Muscle of arm (tissue), 12 donors: ENCODE measurements around the gene LRCOL1. TPM values are rescaled to one million over a fixed set of nuclear protein-coding genes. Genes with fewer than 3 reads are reported as not detected.

Experiments used
- DNase-seq: peaks from one replicate; pipeline ENCODE4 v3.0.0-alpha.2; 2013
- polyA plus RNA-seq, 12 donors: library from polyadenylated mRNA; unstranded; fragments of 120-200 nt; gene quantifications; one replicate each; pipeline ENCODE4 v1.2.1, GENCODE V29; 2013; ENCODE audit not compliant: insufficient read length in 12 of 12

Gene LRCOL1
- polyA plus RNA-seq, 12 donors = 0.24 to 0.52 (median 0.42) TPM; not detected in 5

DNA sequence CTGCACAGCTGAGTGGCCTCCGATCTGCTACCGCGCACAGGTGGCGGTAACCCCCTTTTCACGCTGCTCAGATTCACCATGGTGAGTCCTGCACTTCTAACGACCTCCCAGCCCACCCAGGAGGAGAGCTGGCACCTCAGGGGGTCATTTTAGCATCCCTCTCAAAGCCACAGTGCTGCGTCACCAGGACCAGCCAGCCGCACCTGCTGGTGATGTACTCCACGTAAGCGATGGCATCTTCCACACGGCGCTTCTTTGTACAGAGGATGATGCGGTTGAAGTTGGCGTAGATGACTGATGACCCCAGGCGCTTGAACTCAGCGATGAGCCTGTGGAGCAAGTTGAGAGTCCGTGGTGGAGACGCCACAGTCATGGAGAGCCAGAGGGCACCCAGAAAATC lies 27.4 kb upstream of the LRCOL1 start:
- no peak for DNase-seq

GRCh38 chr12:132635076-132635955 lies 24.9 kb upstream of the LRCOL1 start:
- DNase-seq = no peak

DNA sequence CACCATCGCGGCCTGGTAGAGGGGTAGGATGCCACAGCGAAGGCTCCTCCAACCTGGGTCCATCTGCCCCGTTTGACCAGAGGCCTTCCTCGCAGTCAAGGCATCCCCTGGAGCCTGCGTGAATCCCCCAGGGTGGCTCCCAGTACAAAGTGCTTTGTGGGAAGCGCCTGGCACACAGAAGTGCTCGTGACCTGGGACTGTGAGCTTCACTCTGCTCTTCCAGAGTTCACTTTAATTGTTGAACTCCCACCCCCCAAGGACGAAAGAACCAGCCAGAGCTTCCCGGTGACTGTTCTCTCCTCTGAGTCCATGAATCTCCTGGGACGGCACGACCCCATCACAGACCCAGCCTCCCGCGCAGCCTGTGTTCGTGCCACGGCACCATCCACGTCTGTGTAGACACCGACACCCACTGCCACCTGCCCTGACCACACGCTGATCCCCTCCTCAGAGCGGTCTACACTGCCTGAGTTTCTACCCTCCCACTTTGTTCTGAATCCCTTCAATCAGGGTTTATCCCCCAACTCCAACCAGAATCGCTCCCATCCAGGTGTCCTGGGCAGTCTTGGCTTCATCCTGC lies 24.1 kb upstream of the LRCOL1 start:
- no peak for DNase-seq

DNA sequence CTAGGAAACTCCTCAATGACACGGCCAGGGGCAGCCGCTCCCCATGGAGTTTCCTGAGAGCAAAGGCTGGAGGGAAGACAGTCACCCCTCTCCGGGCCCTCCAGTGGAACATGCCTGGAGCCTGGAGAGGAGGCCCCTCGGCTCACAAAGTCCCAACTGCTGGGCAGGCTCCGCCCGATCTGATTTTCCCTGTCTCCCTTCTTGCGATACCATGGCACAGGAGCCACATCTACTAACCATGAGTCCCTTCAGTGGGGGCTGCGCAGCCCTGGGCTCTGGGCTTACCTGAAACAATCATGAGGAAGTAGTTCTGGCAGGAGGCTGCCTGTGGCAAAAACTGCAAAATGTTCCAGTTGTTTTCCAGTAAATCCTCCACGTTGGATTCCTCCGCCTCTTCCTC lies 23.5 kb upstream of the LRCOL1 start:
- DNase-seq = no peak

GRCh38 chr12:132633398-132633797 lies 23.0 kb upstream of the LRCOL1 start:
- DNase-seq = no peak

DNA sequence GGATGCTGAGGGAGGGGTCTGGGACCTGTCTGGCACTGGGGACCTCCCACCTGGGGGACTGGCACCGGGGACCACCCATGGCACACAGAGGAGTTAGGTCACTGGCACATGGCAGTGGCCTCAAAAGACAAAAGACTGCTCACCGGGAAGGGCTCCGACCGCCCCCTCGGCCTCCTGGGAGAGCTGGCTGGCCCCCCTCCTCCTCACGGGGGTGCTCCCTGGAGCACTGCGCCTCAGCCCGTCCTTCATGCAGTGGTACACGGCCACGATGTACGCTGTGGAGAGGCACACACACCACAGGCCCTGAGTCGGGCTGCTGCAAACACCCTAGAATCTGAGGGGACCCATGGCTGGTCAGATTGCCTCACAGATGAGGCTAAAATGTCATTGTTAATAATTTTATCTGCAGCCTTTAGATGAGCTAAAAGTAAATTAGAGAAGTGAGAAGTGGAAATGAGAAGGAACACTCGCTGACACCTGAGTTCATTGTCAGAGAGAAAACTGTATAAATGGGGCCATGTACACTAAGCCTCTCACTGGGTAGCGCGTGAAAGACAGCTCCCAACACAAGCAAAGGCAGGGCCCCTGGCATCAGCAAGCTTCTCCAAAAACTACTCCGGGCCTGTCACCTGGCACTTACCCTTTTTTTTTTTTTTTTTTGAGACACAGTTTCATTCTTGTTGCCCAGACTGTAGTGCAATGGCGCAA lies 22.3 kb upstream of the LRCOL1 start:
- no peak for DNase-seq

DNA sequence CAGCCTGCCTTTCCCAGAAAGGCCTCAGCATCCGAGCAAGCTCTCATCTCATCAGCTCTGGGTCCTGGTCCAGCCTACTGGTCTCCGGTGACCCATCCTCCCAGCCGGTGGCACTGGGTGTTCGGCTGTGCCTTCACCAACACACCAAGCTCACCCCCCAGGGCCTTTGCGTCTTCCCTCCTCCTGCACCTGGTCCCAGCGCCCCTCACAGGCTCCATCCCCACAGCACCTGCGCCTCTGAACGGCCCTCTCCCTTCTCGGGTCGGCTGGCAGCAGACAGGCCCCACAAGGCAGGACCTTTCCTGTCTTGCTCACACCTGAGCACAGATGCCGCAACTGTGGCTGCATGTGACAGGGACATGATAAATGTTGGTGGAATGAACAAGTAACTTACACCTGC lies 21.3 kb upstream of the LRCOL1 start:
- DNase-seq = no peak

- no peak for DNase-seq
Observed at GRCh38 chr12:132630672-132631071, 20.3 kb upstream of the LRCOL1 start.

- no peak for DNase-seq
Observed at GRCh38 chr12:132629330-132629729, 18.9 kb upstream of the LRCOL1 start.

GRCh38 chr12:132625731-132626430 lies 15.5 kb upstream of the LRCOL1 start:
- no peak for DNase-seq

DNA sequence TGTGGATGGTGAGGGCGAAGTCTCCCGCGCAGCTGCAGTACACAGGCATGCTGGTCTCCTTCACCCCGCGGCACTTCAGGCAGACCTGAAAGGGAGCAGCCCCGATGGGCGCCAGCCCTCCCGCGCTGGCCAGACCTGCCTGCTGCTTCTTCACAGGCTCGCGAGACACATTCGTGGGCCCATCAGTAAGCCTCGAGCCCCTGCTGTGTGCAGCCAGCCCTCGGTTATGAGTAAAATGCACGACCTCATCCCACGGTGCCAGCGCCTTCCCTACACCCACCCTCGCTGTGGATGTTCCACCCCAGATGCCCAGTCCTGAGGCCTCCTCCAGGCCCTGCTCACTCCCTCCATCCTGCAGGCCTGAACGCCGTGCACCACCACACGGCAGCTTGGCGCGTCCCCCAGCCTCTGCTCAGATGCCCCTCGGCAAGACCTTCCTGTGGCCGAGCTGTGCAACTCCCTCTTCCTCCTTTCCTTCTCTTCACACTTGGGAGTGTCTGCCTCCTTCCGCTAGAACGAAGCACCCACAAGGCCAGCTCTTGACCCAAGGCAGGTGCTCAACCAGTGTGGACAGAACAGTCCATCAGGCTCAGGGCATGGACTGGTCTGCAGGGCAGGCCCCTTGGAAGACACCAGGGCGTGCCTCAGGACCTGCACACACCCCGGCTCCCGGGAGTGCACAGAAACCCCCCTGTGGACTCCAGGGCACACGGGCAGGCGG lies 14.7 kb upstream of the LRCOL1 start:
- no peak for DNase-seq

- DNase-seq = no peak
Observed at GRCh38 chr12:132624186-132624855, 13.9 kb upstream of the LRCOL1 start.

GRCh38 chr12:132623072-132623869 lies 12.9 kb upstream of the LRCOL1 start:
- no peak for DNase-seq

- peak; percentile 52 for DNase-seq
Observed at GRCh38 chr12:132622437-132623071, 12.2 kb upstream of the LRCOL1 start.

GRCh38 chr12:132621657-132622435 lies 11.5 kb upstream of the LRCOL1 start:
- no peak for DNase-seq

GRCh38 chr12:132620899-132621656 lies 10.7 kb upstream of the LRCOL1 start:
- DNase-seq = no peak

GRCh38 chr12:132620113-132620898 lies 9.9 kb upstream of the LRCOL1 start:
- no peak for DNase-seq
